ENCODE measurements around the gene MFAP5. TPM values are rescaled to one million over a fixed set of nuclear protein-coding genes. Genes with fewer than 3 reads are reported as not detected.
"Not testable (repeated sequence)": the region's sequence is repeated elsewhere in the genome, so short reads cannot be mapped to it uniquely, and the experiment has no call there.

MFAP5 gene
- polyA plus RNA-seq, 1 donor from 2014 or later: not detected

DNA sequence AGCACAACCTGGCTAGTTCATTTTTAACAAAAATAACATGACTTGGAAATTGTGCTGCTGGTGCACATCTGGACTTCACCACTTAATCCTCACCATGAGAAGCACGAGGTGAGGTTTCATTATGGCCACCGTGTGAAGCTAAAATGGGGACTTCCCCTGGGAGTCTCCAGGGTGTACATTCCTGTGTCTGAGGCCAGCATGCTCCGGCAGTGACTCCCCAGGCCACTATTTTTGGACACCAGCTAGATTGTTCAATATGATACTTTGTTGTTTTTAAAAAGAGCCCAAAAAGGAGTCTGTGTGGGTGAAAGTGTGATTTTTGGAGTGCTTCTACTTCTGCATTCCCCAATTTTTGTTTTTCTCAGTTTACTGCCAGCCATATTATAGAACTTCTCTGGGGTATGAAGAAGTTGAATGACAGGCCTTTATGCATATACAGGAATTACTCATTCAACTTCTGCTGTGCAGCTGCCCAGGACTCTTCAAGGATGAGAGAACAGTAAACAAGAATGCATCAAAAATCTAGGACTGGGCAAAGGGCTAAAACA is 33.1 kb downstream of the MFAP5 start:
- H3K9me2 ChIP-seq (ENCODE audit: insufficient read depth, low read length): no peaks in the 10 kb centered on the region
- H3K4me3 ChIP-seq (ENCODE audit: low read length): no peak overlapping the region
- no peaks in the 10 kb centered on the region for H4K20me1 ChIP-seq (ENCODE audit: insufficient read depth)
- no peaks in the 10 kb centered on the region for H3K36me3 ChIP-seq (ENCODE audit: insufficient read depth, low read length)
- TF ChIP-seq CTCF (IDR thresholded peaks at IDR 0.05; ENCODE audit: poor library complexity, severe bottlenecking) (no peak), EZH2 (IDR thresholded peaks at IDR 0.05; ENCODE audit: borderline replicate concordance, insufficient read depth, low read length, poor library complexity, severe bottlenecking) (no peak), TAF1 (IDR thresholded peaks at IDR 0.05; ENCODE audit: low read depth) (no peak), POLR2AphosphoS5 (IDR thresholded peaks at IDR 0.05) (no peak), EP300 (conservative IDR thresholded peaks at IDR 0.05; ENCODE audit: poor library complexity, severe bottlenecking) (no peak)
- H2AFZ ChIP-seq (ENCODE audit: low read depth, low read length): no peak overlapping the region
- no peak overlapping the region for H3K4me2 ChIP-seq (ENCODE audit: low read length)
- no peak overlapping the region for H3K9ac ChIP-seq (ENCODE audit: low read length)
- no peak overlapping the region for H3K27ac ChIP-seq (ENCODE audit: low read length)
- no peaks in the 10 kb centered on the region for H3K79me2 ChIP-seq (replicated peaks; ENCODE audit: insufficient read depth, low read length)
- no peaks in the 10 kb centered on the region for H3K9me3 ChIP-seq (ENCODE audit: low read length)
- no peaks in the 10 kb centered on the region for H3F3A ChIP-seq (ENCODE audit: insufficient read depth, low read length, poor library complexity, severe bottlenecking)
- H3K27me3 ChIP-seq (ENCODE audit: insufficient read depth, low read depth, low read length): no peaks in the 10 kb centered on the region

DNA sequence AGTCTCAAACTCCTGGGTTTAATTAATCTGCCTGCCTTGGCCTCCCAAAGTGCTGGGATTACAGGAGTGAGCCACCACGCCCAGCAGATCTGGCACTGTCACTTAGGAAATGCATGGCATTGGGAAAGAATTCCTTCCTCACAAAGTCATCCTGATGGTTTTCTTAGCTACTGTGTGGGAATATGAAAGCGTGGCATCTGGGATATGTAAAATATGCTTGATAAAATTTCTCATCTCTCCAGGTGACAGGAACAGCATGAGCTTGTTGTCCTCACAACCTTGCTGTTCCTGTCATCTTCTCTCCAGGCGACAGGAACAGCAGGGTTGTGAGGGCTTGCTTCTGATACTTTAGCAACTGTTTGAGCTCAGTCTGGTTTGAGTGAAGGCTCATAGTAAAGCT is 33.9 kb downstream of the MFAP5 start:
- Histone ChIP-seq H3K27ac (ENCODE audit: low read length) (no peak overlapping the region), H3F3A (ENCODE audit: insufficient read depth, low read length, poor library complexity, severe bottlenecking) (no peaks in the 10 kb centered on the region), H3K9ac (ENCODE audit: low read length) (no peak overlapping the region), H4K20me1 (ENCODE audit: insufficient read depth) (no peaks in the 10 kb centered on the region), H3K9me2 (ENCODE audit: insufficient read depth, low read length) (no peaks in the 10 kb centered on the region), H3K9me3 (ENCODE audit: low read length) (no peaks in the 10 kb centered on the region), H3K27me3 (ENCODE audit: insufficient read depth, low read depth, low read length) (no peaks in the 10 kb centered on the region), H3K36me3 (ENCODE audit: insufficient read depth, low read length) (no peaks in the 10 kb centered on the region), H2AFZ (ENCODE audit: low read depth, low read length) (no peak overlapping the region), H3K4me2 (ENCODE audit: low read length) (no peak overlapping the region), H3K79me2 (replicated peaks; ENCODE audit: insufficient read depth, low read length) (no peaks in the 10 kb centered on the region), H3K4me3 (ENCODE audit: low read length) (no peak overlapping the region)
- TF ChIP-seq TAF1 (IDR thresholded peaks at IDR 0.05; ENCODE audit: low read depth) (no peak), EZH2 (IDR thresholded peaks at IDR 0.05; ENCODE audit: borderline replicate concordance, insufficient read depth, low read length, poor library complexity, severe bottlenecking) (no peak), EP300 (conservative IDR thresholded peaks at IDR 0.05; ENCODE audit: poor library complexity, severe bottlenecking) (no peak), REST (IDR thresholded peaks at IDR 0.05; ENCODE audit: borderline replicate concordance) (no peak), MXI1 (conservative IDR thresholded peaks at IDR 0.05; ENCODE audit: poor library complexity, severe bottlenecking) (no peak), RAD21 (conservative IDR thresholded peaks at IDR 0.05) (no peak), CTCF (IDR thresholded peaks at IDR 0.05; ENCODE audit: poor library complexity, severe bottlenecking) (no peak), SMC3 (conservative IDR thresholded peaks at IDR 0.05; ENCODE audit: poor library complexity) (no peak), POLR2AphosphoS5 (IDR thresholded peaks at IDR 0.05) (no peak)

- H3K9ac ChIP-seq (ENCODE audit: low read length); H3F3A ChIP-seq (ENCODE audit: insufficient read depth, low read length, poor library complexity, severe bottlenecking); H2AFZ ChIP-seq (ENCODE audit: low read depth, low read length); H3K27ac ChIP-seq (ENCODE audit: low read length); H3K79me2 ChIP-seq (replicated peaks; ENCODE audit: insufficient read depth, low read length); H3K36me3 ChIP-seq (ENCODE audit: insufficient read depth, low read length); H3K4me3 ChIP-seq (ENCODE audit: low read length); H3K9me2 ChIP-seq (ENCODE audit: insufficient read depth, low read length); H3K27me3 ChIP-seq (ENCODE audit: insufficient read depth, low read depth, low read length); H4K20me1 ChIP-seq (ENCODE audit: insufficient read depth); H3K9me3 ChIP-seq (ENCODE audit: low read length); H3K4me2 ChIP-seq (ENCODE audit: low read length): not testable (repeated sequence)
These were observed 37.9 kb downstream of the MFAP5 start for GRCh38 chr12:8624750-8625149.

Measured in neural cell (in vitro differentiated cells).